ENCODE results near the gene PGGHG.

GRCh38 chr11:285894-286220 is 3.1 kb upstream of the PGGHG start:
- TF ChIP-seq POLR2A (IDR thresholded peaks at IDR 0.05) (no peak), CTCF (IDR thresholded peaks at IDR 0.05 in 8 of 11, conservative IDR thresholded peaks at IDR 0.05 in 3 of 11) (no peak)

All from spleen (tissue), 7 donors.